ENCODE data around the gene TSKS.

GRCh38 chr19:49699364-49699763 is 63.7 kb downstream of the TSKS start:
- TF ChIP-seq, protein P1, sequence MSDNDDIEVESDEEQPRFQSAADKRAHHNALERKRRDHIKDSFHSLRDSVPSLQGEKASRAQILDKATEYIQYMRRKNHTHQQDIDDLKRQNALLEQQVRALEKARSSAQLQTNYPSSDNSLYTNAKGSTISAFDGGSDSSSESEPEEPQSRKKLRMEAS (IDR thresholded peaks at IDR 0.05) = no peak
- TF ChIP-seq TEAD4 (IDR thresholded peaks at IDR 0.05) (no peak), EP300 (IDR thresholded peaks at IDR 0.05; ENCODE audit: borderline replicate concordance) (no peak)
